ENCODE measurements around the gene DIPK1C.

The DIPK1C gene

GRCh38 chr18:74447404-74448152 lies 9.5 kb downstream of the DIPK1C start:
- no peak for DNase-seq

GRCh38 chr18:74446631-74447403 lies 10.3 kb downstream of the DIPK1C start:
- DNase-seq: no peak

- DNase-seq: no peak
Measured at GRCh38 chr18:74446178-74446577, 10.9 kb downstream of the DIPK1C start.

- DNase-seq: no peak
Measured at GRCh38 chr18:74445585-74445984, 11.5 kb downstream of the DIPK1C start.

GRCh38 chr18:74444104-74444503 lies 13.0 kb downstream of the DIPK1C start:
- no peak for DNase-seq

DNA sequence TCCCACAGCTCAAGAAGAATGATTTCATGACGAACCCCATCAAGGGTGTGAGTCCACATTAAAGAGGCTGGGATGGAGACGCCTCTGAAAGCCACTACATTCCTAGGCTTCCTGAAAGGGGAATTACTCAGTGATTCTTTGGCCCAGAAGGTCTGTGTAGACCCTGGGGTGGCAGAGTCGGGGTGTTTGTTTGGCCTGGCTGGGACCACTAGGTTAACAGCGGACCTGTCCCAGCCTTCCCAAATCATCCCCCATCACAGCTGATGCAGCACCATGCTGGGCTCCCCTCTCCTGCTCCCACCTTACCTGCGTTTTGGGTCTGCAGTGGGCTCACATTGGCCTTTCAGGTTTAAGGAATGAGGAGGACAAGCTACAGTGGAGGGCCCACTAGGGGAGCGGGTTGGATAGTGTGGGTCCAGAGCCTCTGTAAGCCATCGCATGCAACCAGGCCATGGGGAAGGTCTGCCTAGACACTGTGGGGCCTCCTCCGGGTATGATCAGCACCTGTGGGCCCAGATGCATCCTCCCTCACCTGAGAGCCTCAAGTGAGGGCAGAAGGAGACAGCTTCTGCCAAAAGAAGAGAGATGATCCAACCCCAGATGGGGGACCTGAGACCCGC lies 16.2 kb downstream of the DIPK1C start:
- DNase-seq: no peak

- DNase-seq: no peak
Measured at GRCh38 chr18:74438091-74438490, 19.0 kb downstream of the DIPK1C start.

DNA sequence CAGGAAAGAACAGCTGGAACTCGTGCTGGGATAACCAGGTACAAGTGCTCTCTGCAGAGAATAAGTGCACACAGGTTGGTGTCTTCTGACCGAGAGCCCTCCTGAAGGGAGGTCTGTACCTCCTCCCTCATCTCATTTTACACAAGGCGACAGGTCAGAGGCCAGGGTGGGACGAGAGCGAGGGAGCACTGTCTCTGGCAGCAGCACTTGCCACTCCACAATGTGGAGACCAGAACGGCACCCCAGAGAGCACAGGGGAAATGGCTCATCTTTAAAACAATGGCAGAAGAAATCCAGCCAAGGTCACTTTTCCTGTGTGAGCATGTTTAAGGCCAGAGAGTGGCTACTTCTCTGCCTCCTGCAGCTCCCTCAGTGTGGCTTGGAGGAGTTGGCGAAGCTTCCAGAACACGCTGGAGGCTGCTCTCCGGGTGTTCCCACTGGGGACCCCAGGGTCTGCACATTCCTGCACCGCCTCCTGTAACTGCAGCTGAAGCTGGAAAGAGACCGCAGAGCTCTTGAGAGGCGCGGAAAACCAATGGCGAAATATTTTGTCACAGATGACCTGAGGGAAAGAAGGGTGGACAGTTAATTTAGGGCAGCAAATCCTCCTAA lies 20.8 kb downstream of the DIPK1C start:
- no peak for DNase-seq

- no peak for DNase-seq
Measured at GRCh38 chr18:74435740-74436139, 21.4 kb downstream of the DIPK1C start.

GRCh38 chr18:74434466-74434865 lies 22.6 kb downstream of the DIPK1C start:
- DNase-seq: no peak

DNA sequence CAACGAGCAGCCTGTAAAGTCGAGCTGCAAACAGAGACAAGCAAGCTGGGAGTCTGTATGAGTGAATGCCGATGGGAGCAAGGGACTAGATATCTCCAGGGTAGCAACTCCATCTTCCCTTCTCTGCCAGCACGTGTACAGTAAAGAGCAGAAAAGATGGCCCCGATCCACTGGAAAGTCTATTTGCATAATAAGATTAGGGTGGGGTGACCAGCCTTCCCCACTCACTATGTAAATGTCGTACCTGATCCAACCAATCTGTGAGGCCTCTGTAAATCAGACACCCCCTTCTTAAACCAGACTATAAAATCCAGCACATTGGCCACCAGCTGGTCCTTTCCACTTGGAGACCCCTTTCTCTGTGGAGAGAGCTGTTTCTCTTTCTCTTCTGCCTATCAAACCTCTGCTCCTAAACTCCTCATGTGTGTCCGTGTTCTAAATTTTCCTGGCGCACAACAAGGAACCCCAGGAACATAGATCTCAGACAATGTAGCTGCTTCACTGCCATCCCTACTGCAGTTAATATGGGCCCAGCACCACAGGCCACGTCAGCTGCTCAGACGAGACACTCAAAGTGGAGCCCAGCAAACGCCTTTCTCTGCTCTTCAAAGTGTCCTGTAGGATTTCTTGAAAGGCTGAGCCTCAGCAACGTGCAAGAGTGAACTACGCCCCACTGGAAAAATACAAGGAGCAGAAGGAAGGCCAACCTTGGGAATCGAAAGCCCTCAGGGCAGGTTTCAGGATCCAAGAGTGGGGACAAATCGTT lies 26.1 kb downstream of the DIPK1C start:
- no peak for DNase-seq

GRCh38 chr18:74430231-74430630 lies 26.9 kb downstream of the DIPK1C start:
- no peak for DNase-seq

GRCh38 chr18:74429096-74429495 lies 28.0 kb downstream of the DIPK1C start:
- DNase-seq: no peak

DNA sequence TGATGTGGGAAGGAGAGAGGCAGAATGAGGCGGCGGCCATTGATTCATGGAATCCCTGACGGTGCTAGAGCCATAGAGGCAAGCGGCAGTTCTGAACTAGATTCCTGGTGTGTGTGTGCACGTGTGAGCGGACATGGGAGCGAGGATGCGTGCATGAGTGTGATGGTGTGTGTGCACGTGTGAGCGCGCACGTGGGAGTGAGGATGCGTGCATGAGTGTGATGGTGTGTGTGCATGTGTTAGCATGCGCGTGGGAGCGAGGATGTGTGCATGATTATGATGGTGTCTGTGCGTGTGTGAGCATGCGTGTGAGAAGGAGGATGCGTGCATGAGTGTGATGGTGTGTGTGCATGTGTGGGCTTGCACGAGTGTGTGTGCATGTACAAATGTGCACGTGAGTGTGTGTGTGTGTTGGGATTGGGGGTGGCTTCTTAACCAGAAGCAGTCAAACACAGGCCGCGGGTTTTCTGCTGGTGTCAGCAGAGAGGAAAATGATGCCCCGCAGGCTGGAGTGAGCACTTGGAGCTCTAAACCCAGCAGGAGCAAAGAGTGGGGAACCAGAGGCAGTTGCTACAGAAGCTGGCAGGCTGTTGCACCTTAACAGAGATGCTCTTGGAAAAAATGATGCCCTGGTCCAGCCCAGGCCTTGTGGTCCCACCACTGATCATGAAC lies 29.5 kb downstream of the DIPK1C start:
- no peak for DNase-seq

DNA sequence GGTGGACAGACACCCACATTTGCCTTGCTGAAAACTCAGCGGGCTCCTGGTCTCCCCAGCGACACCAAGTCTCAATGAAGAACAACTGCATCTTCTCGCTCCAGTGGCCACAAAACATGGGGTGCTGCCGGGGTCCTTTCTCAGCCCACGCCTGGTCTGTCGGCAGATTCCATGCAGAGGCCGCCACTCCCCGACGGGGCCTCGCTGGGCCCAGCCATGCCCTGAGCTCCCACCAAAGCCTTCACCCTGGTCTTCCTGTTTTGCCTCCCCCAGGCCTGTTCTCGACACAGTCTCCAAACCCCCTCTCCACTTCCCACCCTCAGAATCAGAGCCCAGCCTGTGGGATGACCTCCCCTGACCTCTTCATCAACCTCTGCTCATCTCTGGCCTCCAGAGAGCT lies 31.2 kb downstream of the DIPK1C start:
- no peak for DNase-seq

DNA sequence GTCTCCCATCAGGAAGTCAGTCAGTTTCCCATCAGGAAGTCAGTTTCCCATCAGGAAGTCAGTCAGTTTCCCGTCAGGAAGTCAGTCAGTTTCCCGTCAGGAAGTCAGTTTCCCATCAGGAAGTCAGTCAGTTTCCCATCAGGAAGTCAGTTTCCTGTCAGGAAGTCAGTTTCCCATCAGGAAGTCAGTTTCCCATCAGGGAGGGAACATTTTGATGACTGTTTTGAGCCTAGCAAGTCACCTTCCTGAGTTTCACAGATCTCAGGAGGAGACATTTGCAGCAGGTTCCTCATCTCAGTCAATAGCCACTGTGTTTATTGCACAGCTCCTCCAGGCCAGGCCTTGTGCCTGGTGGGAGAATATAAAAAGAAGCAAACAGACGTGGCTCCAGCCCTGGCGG lies 31.9 kb downstream of the DIPK1C start:
- DNase-seq: no peak

DNA sequence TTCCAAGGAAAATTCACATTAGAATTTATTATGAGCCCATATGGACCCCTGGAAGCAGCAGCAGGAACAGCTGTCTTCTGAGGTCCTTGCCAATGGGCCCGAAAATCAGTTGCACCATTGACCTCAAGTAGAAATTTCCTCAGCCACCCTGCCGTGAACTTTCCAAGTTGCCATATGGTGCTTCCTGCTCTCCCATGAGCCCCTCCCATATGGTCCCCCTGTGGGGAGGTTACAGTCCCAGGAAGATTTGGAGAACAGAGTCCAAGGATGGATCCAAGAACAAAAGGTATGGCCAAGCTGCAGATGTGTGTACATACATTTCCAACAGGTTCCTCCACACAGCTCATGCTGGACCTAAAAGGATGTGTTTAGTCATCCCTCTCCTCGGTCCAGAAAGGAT lies 34.6 kb downstream of the DIPK1C start:
- no peak for DNase-seq

- DNase-seq: no peak
Measured at GRCh38 chr18:74420926-74421325, 36.2 kb downstream of the DIPK1C start.

DNA sequence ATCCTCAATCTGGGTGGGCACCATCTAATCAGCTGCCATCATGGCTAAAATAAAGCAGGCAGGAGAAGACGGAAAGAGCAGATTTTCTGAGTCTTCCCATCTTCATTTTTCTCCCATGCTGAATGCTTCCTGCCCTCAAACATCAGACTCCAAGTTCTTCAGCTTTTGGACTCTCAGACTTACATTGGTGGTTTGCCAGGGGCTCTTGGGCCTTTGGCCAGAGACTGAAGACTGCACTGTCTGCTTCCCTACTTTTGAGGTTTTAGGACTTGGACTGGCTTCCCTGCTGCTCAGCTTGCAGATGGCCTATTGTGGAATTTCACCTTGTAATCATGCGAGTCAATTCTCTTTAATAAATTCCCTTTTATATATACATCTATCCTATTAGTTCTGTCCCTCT lies 36.6 kb downstream of the DIPK1C start:
- no peak for DNase-seq

DNA sequence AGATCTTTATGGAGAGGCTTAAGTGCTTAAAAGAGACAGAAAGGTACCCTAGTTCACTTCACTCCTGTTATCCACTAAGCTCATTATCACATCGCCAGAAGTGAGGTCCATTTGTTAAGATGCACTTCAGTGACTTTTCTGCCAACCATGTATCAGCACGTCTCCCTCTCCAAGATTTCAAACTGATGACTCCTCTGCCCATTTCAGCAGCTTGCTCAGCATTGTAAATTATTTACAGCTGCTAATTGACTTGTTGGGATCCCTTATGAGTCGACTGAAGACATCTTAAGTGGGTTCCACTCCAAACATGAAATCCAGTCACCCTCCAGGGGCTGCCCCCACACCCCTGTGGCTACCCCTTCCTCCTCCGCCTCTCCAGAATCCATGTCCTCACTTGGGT lies 37.3 kb downstream of the DIPK1C start:
- DNase-seq: no peak

DNA sequence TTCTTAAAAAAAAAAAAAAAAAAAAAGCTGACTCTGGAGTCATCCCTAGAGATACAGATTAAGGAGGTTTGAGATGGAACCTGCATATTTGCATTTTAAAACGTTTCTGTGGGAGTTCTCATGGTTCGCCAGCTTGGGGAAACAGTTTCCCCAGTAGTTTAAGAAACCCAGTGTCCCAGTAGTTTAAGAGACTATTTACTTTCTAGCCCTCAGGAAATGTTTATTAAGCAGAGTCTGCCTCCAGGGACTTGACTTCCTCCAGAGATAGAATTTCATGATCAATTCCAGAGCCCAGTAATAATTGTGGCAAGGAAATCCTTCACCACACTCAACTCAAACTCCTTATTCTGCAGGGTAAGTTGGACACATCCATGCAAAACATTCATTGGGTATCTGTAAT lies 39.1 kb downstream of the DIPK1C start:
- DNase-seq: no peak

DNA sequence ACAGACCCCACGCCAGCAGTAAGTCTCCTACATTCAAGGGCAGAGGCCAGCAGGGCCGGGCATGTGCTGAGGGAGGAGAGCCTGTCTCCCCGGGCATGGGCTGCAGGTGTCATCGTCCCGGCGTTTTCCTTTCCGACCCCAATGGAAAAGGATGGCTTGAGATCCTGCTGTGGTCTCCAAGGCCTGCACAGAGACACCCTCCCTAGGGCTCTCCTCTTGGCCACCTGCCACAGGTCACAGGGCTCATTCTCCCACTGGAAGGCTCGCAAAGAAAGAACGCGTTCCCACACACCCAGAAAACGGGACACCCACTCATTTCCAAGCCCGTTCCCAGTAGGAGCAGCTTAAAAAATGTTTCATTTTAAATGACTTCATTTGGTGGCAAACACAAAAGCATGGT lies 41.0 kb downstream of the DIPK1C start:
- DNase-seq: no peak

Data from stimulated activated CD8-positive, alpha-beta memory T cell treated with anti-CD3 and anti-CD28 coated beads, Interleukin-4, amount 100 ng/mL, for 48 hours (primary cell).